ENCODE measurements around the gene KRT27. TPM values are rescaled to one million over a fixed set of nuclear protein-coding genes. Genes with fewer than 3 reads are reported as not detected.
A peak's percentile ranks its signal among the peaks of the same experiment; 100 is the strongest.

KRT27 gene
- total RNA-seq, 1 donor from 2014 or later = not detected

- intact Hi-C loops (cut with micrococcal nuclease) = no loop called here
- TF ChIP-seq CTCF (IDR thresholded peaks at IDR 0.05; ENCODE audit: borderline replicate concordance) = no peak
- H3K27me3 ChIP-seq (ENCODE audit: low read depth) = peaks cover 57% of the 10 kb centered on the region
- H3K4me3 ChIP-seq = no peak overlapping the region
- H3K4me1 ChIP-seq = no peaks in the 10 kb centered on the region
- H3K36me3 ChIP-seq = no peaks in the 10 kb centered on the region
- no peak overlapping the region for H3K27ac ChIP-seq (replicated peaks)
- DNase-seq = no peak
- H3K9me3 ChIP-seq (replicated peaks) = no peaks in the 10 kb centered on the region
Measured at GRCh38 chr17:40795019-40795667, 12.8 kb upstream of the KRT27 start.

GRCh38 chr17:40794466-40794865 lies 12.1 kb upstream of the KRT27 start:
- Histone ChIP-seq H3K4me3 (no peak overlapping the region), H3K4me1 (no peaks in the 10 kb centered on the region), H3K27me3 (ENCODE audit: low read depth) (peaks cover 51% of the 10 kb centered on the region), H3K36me3 (no peaks in the 10 kb centered on the region), H3K9me3 (replicated peaks) (no peaks in the 10 kb centered on the region), H3K27ac (replicated peaks) (no peak overlapping the region)
- TF ChIP-seq CTCF (IDR thresholded peaks at IDR 0.05; ENCODE audit: borderline replicate concordance) = no peak
- no peak for DNase-seq
- intact Hi-C loops (cut with micrococcal nuclease) = no loop called here

GRCh38 chr17:40793832-40794231 lies 11.5 kb upstream of the KRT27 start:
- no peaks in the 10 kb centered on the region for H3K4me1 ChIP-seq
- no peaks in the 10 kb centered on the region for H3K9me3 ChIP-seq (replicated peaks)
- H3K4me3 ChIP-seq = no peak overlapping the region
- no peak overlapping the region for H3K27ac ChIP-seq (replicated peaks)
- no peaks in the 10 kb centered on the region for H3K36me3 ChIP-seq
- DNase-seq = no peak
- peaks cover 46% of the 10 kb centered on the region for H3K27me3 ChIP-seq (ENCODE audit: low read depth)
- no peak for TF ChIP-seq CTCF (IDR thresholded peaks at IDR 0.05; ENCODE audit: borderline replicate concordance)
- intact Hi-C loops (cut with micrococcal nuclease) = no loop called here

DNA sequence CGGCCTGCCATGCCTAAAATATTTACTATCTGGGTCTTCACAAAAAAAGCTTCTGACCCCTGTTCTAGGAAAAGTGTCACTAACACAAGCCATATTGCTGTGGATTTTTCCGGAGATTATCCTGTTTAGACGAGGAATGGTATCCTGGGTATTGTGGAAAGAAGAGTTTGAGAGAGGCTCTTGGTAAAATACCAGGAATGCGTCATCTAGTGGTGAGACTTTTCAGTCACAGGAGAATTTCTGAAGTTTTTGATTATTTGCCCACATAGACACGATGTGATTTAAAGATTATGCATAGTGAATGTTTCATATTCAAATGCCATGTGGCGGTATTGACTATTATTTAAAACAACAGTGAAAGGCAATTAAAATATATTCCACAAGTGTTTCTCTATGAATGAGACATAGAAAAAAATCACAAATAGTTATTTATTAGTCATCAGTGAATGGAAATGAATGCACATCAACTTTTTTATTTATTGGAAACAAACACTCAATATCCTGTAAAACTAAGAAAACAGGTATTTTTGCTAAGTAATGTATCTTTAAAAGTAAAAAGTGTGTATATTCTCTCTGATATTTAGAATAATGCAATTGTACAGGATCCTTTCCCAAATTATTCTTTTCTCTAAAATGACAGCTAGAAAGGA lies 9.6 kb upstream of the KRT27 start:
- no peaks in the 10 kb centered on the region for H3K4me1 ChIP-seq
- DNase-seq = no peak
- H3K27me3 ChIP-seq (ENCODE audit: low read depth) = peaks cover 27% of the 10 kb centered on the region
- H3K27ac ChIP-seq (replicated peaks) = peak overlapping the region; percentile 6
- H3K36me3 ChIP-seq = no peaks in the 10 kb centered on the region
- peak; percentile 70 for TF ChIP-seq CTCF (IDR thresholded peaks at IDR 0.05; ENCODE audit: borderline replicate concordance)
- intact Hi-C loops (cut with micrococcal nuclease) = no loop called here
- no peak overlapping the region for H3K4me3 ChIP-seq
- no peaks in the 10 kb centered on the region for H3K9me3 ChIP-seq (replicated peaks)

DNA sequence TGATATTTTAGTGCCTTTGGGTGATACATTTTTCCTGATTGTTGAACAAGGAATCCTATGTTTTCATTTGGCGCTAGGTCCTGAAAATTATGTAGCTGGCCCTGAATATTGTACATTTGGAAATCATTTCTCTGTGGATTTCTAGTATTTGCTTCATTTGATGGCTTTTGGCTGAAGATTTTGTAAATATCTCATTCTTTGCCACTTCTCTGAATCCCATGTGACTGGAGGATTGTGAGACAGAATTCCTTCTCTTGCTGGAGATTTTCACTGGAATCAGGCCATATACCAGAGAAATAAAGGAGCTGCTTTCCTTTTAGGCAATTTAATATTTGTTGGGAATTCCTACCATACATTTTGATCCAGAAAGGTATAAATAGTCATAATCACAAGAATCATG lies 8.8 kb upstream of the KRT27 start:
- H3K27ac ChIP-seq (replicated peaks) = peak overlapping the region; percentile 6

More for the DNA sequence above, 8.8 kb upstream of the KRT27 start:
- H3K4me1 ChIP-seq = no peaks in the 10 kb centered on the region
- no peak overlapping the region for H3K4me3 ChIP-seq
- DNase-seq = no peak
- no peaks in the 10 kb centered on the region for H3K36me3 ChIP-seq
- TF ChIP-seq CTCF (IDR thresholded peaks at IDR 0.05; ENCODE audit: borderline replicate concordance) = no peak
- peaks cover 18% of the 10 kb centered on the region for H3K27me3 ChIP-seq (ENCODE audit: low read depth)
- no peaks in the 10 kb centered on the region for H3K9me3 ChIP-seq (replicated peaks)
- intact Hi-C loops (cut with micrococcal nuclease) = no loop called here

Data from left ventricle myocardium inferior (tissue), 1 donor.